PC-9 (cell line): Measurements from ENCODE around the gene PRDM15. TPM values are rescaled to one million over a fixed set of nuclear protein-coding genes. Genes with fewer than 3 reads are reported as not detected.

Experiments
- BruUV-seq: library from RNA; stranded (reverse); fragments of 400-500 nt; replicated peaks from 2 replicates; lab custom pipeline; 2021; lab: Mats Ljungman, UMichigan
- CTCF ChIA-PET: fragments of 300-600 bp; sonication (Branson Sonifier 250); formaldehyde crosslinking; loops from one replicate; lab custom pipeline; 2022; ENCODE audit warnings: antibody characterized with exemption; lab: Charles Lee
- POLR2A ChIA-PET: fragments of 300-600 bp; sonication (Branson Sonifier 250); formaldehyde crosslinking; loops from one replicate; lab custom pipeline; 2022; ENCODE audit warnings: antibody characterized with exemption; ENCODE audit not compliant: unreplicated experiment; lab: Charles Lee
- DNase-seq, 2 experiments: peaks; one replicate each; pipeline versions ENCODE4 v3.0.0 to v3.0.0-alpha.2; 2015 to 2022; ENCODE audit warnings: mixed read lengths in 1 of 2
- H2AFZ ChIP-seq: fragments of 200-600 bp; sonication (generic); 2 replicates; pipeline ENCODE4 v1.8.1; 2017; ENCODE audit warnings: antibody characterized with exemption
- H3F3A ChIP-seq: fragments of 200-600 bp; sonication (generic); 2 replicates; pipeline ENCODE4 v1.8.1; 2017; ENCODE audit warnings: antibody characterized with exemption, mild to moderate bottlenecking, low read depth; ENCODE audit not compliant: insufficient read depth
- H3K27ac ChIP-seq: fragments of 200-600 bp; sonication (generic); 2 replicates; pipeline ENCODE4 v1.6.1; 2016; ENCODE audit warnings: mixed run types
- H3K27me3 ChIP-seq: fragments of 200-600 bp; sonication (generic); 2 replicates; pipeline ENCODE4 v1.6.1; 2016; ENCODE audit warnings: low read depth, mixed run types; ENCODE audit not compliant: insufficient read depth
- H3K36me3 ChIP-seq: fragments of 200-600 bp; sonication (generic); 2 replicates; pipeline ENCODE4 v1.6.1; 2016; ENCODE audit warnings: low read depth, mixed run types
- H3K4me1 ChIP-seq: fragments of 200-600 bp; sonication (generic); replicated peaks from 2 replicates; pipeline ENCODE4 v1.6.1; 2016; ENCODE audit warnings: mixed run types; ENCODE audit not compliant: insufficient read depth
- H3K4me2 ChIP-seq: fragments of 200-600 bp; sonication (generic); 2 replicates; pipeline ENCODE4 v1.6.1; 2017; ENCODE audit warnings: mixed run types
- H3K4me3 ChIP-seq: fragments of 200-600 bp; sonication (generic); 2 replicates; pipeline ENCODE4 v1.6.1; 2016; ENCODE audit warnings: mixed run types
- H3K79me2 ChIP-seq: fragments of 200-600 bp; sonication (generic); 2 replicates; pipeline ENCODE4 v1.6.1; 2017; ENCODE audit warnings: low read depth, mixed run types
- H3K9me2 ChIP-seq: fragments of 200-600 bp; sonication (generic); 2 replicates; pipeline ENCODE4 v1.8.1; 2017; ENCODE audit warnings: mild to moderate bottlenecking; ENCODE audit not compliant: insufficient read depth
- H3K9me3 ChIP-seq: fragments of 200-600 bp; sonication (generic); 2 replicates; pipeline ENCODE4 v1.8.1; 2016; ENCODE audit warnings: low read depth; ENCODE audit not compliant: insufficient read depth
- H4K20me1 ChIP-seq: fragments of 200-600 bp; sonication (generic); 2 replicates; pipeline ENCODE4 v1.8.1; 2017; ENCODE audit not compliant: insufficient read depth
- CTCF ChIP-seq: fragments of 200-600 bp; sonication (generic); conservative IDR thresholded peaks from 2 replicates; pipeline ENCODE4 v1.6.1; 2017; ENCODE audit warnings: mixed run types, antibody characterized with exemption, mild to moderate bottlenecking, moderate library complexity
- EZH2 ChIP-seq: fragments of 200-600 bp; sonication (generic); IDR thresholded peaks from 2 replicates; pipeline ENCODE4 v1.8.0; 2017; ENCODE audit warnings: antibody characterized with exemption, low read depth
- intact Hi-C: fragments of 100-400 bp; cut with micrococcal nuclease; formaldehyde crosslinking; loops from one replicate; pipeline ENCODE4 v1.10.0; 2022; ENCODE audit not compliant: unreplicated experiment
- total RNA-seq: library from RNA; stranded (reverse); gene quantifications from 2 replicates; pipeline ENCODE4 v1.2.3, GENCODE V29; 2021

Gene PRDM15
- total RNA-seq, 1 experiment from 2014 or later = 8.8 TPM

GRCh38 chr21:41863439-41863740 is 15.8 kb downstream of the PRDM15 start:
- intact Hi-C loops = no loop called here
- no peaks in the 10 kb centered on the region for H3K4me1 ChIP-seq
- no peaks in the 10 kb centered on the region for H4K20me1 ChIP-seq
- ChIA-PET CTCF (interaction anchor here (0.7 kb wide), 1 partner anchor 72 kb away, joined by 4 read pairs; no protein-coding TSS in a partner anchor), POLR2A (no interaction called here)
- no peaks in the 10 kb centered on the region for H3K36me3 ChIP-seq
- no peaks in the 10 kb centered on the region for H3F3A ChIP-seq
- no peak overlapping the region for H3K4me2 ChIP-seq
- H2AFZ ChIP-seq = no peak overlapping the region
- H3K27me3 ChIP-seq = no peaks in the 10 kb centered on the region
- H3K79me2 ChIP-seq = no peaks in the 10 kb centered on the region
- H3K27ac ChIP-seq = no peak overlapping the region
- no peak overlapping the region for H3K4me3 ChIP-seq
- TF ChIP-seq EZH2 (no peak), CTCF (no peak)
- BruUV-seq = no TSS peak
- DNase-seq = no peak
- no peaks in the 10 kb centered on the region for H3K9me3 ChIP-seq
- no peaks in the 10 kb centered on the region for H3K9me2 ChIP-seq

- ChIA-PET CTCF (no interaction called here), POLR2A (no interaction called here)
- no peaks in the 10 kb centered on the region for H3K4me1 ChIP-seq
- no peaks in the 10 kb centered on the region for H3F3A ChIP-seq
- H4K20me1 ChIP-seq = no peaks in the 10 kb centered on the region
- H3K79me2 ChIP-seq = no peaks in the 10 kb centered on the region
- intact Hi-C loops = no loop called here
- H3K4me2 ChIP-seq = no peak overlapping the region
- H2AFZ ChIP-seq = no peak overlapping the region
- no TSS peak for BruUV-seq
- no peaks in the 10 kb centered on the region for H3K9me2 ChIP-seq
- no peaks in the 10 kb centered on the region for H3K36me3 ChIP-seq
- H3K27ac ChIP-seq = no peak overlapping the region
- no peak overlapping the region for H3K4me3 ChIP-seq
- no peaks in the 10 kb centered on the region for H3K27me3 ChIP-seq
- H3K9me3 ChIP-seq = no peaks in the 10 kb centered on the region
- TF ChIP-seq CTCF (no peak), EZH2 (no peak)
- no peak for DNase-seq
Observed at GRCh38 chr21:41861987-41862386, 17.2 kb downstream of the PRDM15 start.

- no peaks in the 10 kb centered on the region for H4K20me1 ChIP-seq
- H3K9me3 ChIP-seq = no peaks in the 10 kb centered on the region
- no peak overlapping the region for H3K4me3 ChIP-seq
- BruUV-seq = no TSS peak
- H3F3A ChIP-seq = no peaks in the 10 kb centered on the region
- no peak overlapping the region for H3K4me2 ChIP-seq
- no peaks in the 10 kb centered on the region for H3K27me3 ChIP-seq
- no peak for TF ChIP-seq CTCF
- TF ChIP-seq EZH2 = no peak
- intact Hi-C loops = no loop called here
- ChIA-PET CTCF (no interaction called here), POLR2A (no interaction called here)
- H3K9me2 ChIP-seq = no peaks in the 10 kb centered on the region
- no peaks in the 10 kb centered on the region for H3K36me3 ChIP-seq
- H3K79me2 ChIP-seq = no peaks in the 10 kb centered on the region
- H2AFZ ChIP-seq = no peak overlapping the region
- H3K27ac ChIP-seq = no peak overlapping the region
- no peak for DNase-seq
- no peaks in the 10 kb centered on the region for H3K4me1 ChIP-seq
Observed at GRCh38 chr21:41861255-41861654, 17.9 kb downstream of the PRDM15 start.
